ENCODE measurements around the gene CRADD. TPM values are rescaled to one million over a fixed set of nuclear protein-coding genes. Genes with fewer than 3 reads are reported as not detected.

Gene CRADD
- total RNA-seq, 1 donor = 12.9 TPM

- TF ChIP-seq CTCF (IDR thresholded peaks at IDR 0.05; ENCODE audit: insufficient read depth, low read length) = no peak
These were observed 89.2 kb downstream of the CRADD start for GRCh38 chr12:93766371-93766770.

GRCh38 chr12:93766796-93767523 lies 89.8 kb downstream of the CRADD start:
- TF ChIP-seq CTCF (IDR thresholded peaks at IDR 0.05; ENCODE audit: insufficient read depth, low read length) = peak; percentile 74
- no peak overlapping the region for H3K4me3 ChIP-seq (ENCODE audit: low read depth, low read length)
- DNase-seq (ENCODE audit: low read depth) = peak; percentile 88

More at GRCh38 chr12:93766371-93766770, 89.2 kb downstream of the CRADD start:
- no peak overlapping the region for H3K4me3 ChIP-seq (ENCODE audit: low read depth, low read length)
- no peak for DNase-seq (ENCODE audit: low read depth)

GRCh38 chr12:93767524-93767863 lies 90.3 kb downstream of the CRADD start:
- no peak for DNase-seq (ENCODE audit: low read depth)
- H3K4me3 ChIP-seq (ENCODE audit: low read depth, low read length) = no peak overlapping the region

GRCh38 chr12:93772003-93772700 lies 95.0 kb downstream of the CRADD start:
- no peak overlapping the region for H3K4me3 ChIP-seq (ENCODE audit: low read depth, low read length)
- DNase-seq (ENCODE audit: low read depth) = no peak
- no peak for TF ChIP-seq CTCF (IDR thresholded peaks at IDR 0.05; ENCODE audit: insufficient read depth, low read length)

More at GRCh38 chr12:93767524-93767863, 90.3 kb downstream of the CRADD start:
- no peak for TF ChIP-seq CTCF (IDR thresholded peaks at IDR 0.05; ENCODE audit: insufficient read depth, low read length)

GRCh38 chr12:93773122-93773871 lies 96.1 kb downstream of the CRADD start:
- TF ChIP-seq CTCF (IDR thresholded peaks at IDR 0.05; ENCODE audit: insufficient read depth, low read length) = no peak
- no peak overlapping the region for H3K4me3 ChIP-seq (ENCODE audit: low read depth, low read length)
- peak; percentile 56 for DNase-seq (ENCODE audit: low read depth)

GRCh38 chr12:93776581-93777018 lies 99.4 kb downstream of the CRADD start:
- no peak overlapping the region for H3K4me3 ChIP-seq (ENCODE audit: low read depth, low read length)
- no peak for TF ChIP-seq CTCF (IDR thresholded peaks at IDR 0.05; ENCODE audit: insufficient read depth, low read length)
- DNase-seq (ENCODE audit: low read depth) = peak; percentile 93

Measured in fibroblast of the aortic adventitia (primary cell).